ENCODE results near the gene OR1F1.

Gene OR1F1

GRCh38 chr16:3242709-3243108 is 54.7 kb downstream of the OR1F1 start:
- no peak overlapping the region for H3K27ac ChIP-seq
- no peak for TF ChIP-seq CTCF (conservative IDR thresholded peaks at IDR 0.05)

- no peak for TF ChIP-seq CTCF (conservative IDR thresholded peaks at IDR 0.05)
Measured at GRCh38 chr16:3243882-3244281, 55.9 kb downstream of the OR1F1 start.

GRCh38 chr16:3246002-3246401 is 58.0 kb downstream of the OR1F1 start:
- no peak for TF ChIP-seq CTCF (conservative IDR thresholded peaks at IDR 0.05)
- H3K27ac ChIP-seq, result no peak overlapping the region

More at GRCh38 chr16:3243882-3244281, 55.9 kb downstream of the OR1F1 start:
- no peak overlapping the region for H3K27ac ChIP-seq

- TF ChIP-seq CTCF (conservative IDR thresholded peaks at IDR 0.05), result no peak
- H3K27ac ChIP-seq, result no peak overlapping the region
Measured at GRCh38 chr16:3246876-3247275, 58.9 kb downstream of the OR1F1 start.

- no peak overlapping the region for H3K27ac ChIP-seq
- TF ChIP-seq CTCF (conservative IDR thresholded peaks at IDR 0.05), result no peak
Measured at GRCh38 chr16:3248596-3248995, 60.6 kb downstream of the OR1F1 start.

GRCh38 chr16:3249020-3249419 is 61.0 kb downstream of the OR1F1 start:
- no peak for TF ChIP-seq CTCF (conservative IDR thresholded peaks at IDR 0.05)
- no peak overlapping the region for H3K27ac ChIP-seq

- no peak for TF ChIP-seq CTCF (conservative IDR thresholded peaks at IDR 0.05)
- H3K27ac ChIP-seq, result no peak overlapping the region
Measured at GRCh38 chr16:3249451-3249850, 61.4 kb downstream of the OR1F1 start.

GRCh38 chr16:3252967-3253366 is 65.0 kb downstream of the OR1F1 start:
- H3K27ac ChIP-seq, result no peak overlapping the region
- no peak for TF ChIP-seq CTCF (conservative IDR thresholded peaks at IDR 0.05)
